Astrocyte (in vitro differentiated cells and primary cell): ENCODE results near the gene ITGA8. TPM values are rescaled to one million over a fixed set of nuclear protein-coding genes. Genes with fewer than 3 reads are reported as not detected.

Source experiments
- DNase-seq: peaks from one replicate; pipeline ENCODE4 v3.0.0-alpha.2; 2010; ENCODE audit warnings: low read depth
- FAIRE-seq: peaks from 2 replicates; lab custom pipeline; 2011; peaks lifted over from hg19 to GRCh38; lab: Jason Lieb, UNC
- H2AFZ ChIP-seq: 2 replicates; pipeline ENCODE4 v1.6.0; 2012; ENCODE audit warnings: low read depth, low read length, inconsistent platforms
- H3K27ac ChIP-seq: 2 replicates; pipeline ENCODE4 v1.5.1; 2011; ENCODE audit warnings: low read depth, low read length, inconsistent platforms
- H3K27me3 ChIP-seq: 2 replicates; pipeline ENCODE4 v1.6.0; 2011; ENCODE audit warnings: low read length, inconsistent platforms; ENCODE audit not compliant: insufficient read depth
- H3K36me3 ChIP-seq: 2 replicates; pipeline ENCODE4 v1.5.1; 2011; ENCODE audit warnings: low read length, inconsistent platforms; ENCODE audit not compliant: insufficient read depth
- H3K4me1 ChIP-seq: 2 replicates; pipeline ENCODE4 v1.5.1; 2011; ENCODE audit warnings: low read length, inconsistent platforms; ENCODE audit not compliant: insufficient read depth
- H3K4me2 ChIP-seq: 2 replicates; pipeline ENCODE4 v1.6.0; 2012; ENCODE audit warnings: low read length, inconsistent platforms
- H3K4me3 ChIP-seq: 2 replicates; pipeline ENCODE4 v1.5.1; 2011; ENCODE audit warnings: low read depth, mild to moderate bottlenecking, low read length, inconsistent platforms; ENCODE audit not compliant: insufficient read depth
- H3K79me2 ChIP-seq: 2 replicates; pipeline ENCODE4 v1.6.0; 2012; ENCODE audit warnings: mild to moderate bottlenecking, low read length, inconsistent platforms; ENCODE audit not compliant: insufficient read depth
- H3K9ac ChIP-seq: 2 replicates; pipeline ENCODE4 v1.6.0; 2012; ENCODE audit warnings: mild to moderate bottlenecking, low read length, inconsistent platforms
- H3K9me3 ChIP-seq: 2 replicates; pipeline ENCODE4 v1.5.1; 2012; ENCODE audit warnings: low read depth, mild to moderate bottlenecking, low read length, inconsistent platforms; ENCODE audit not compliant: insufficient read depth
- H4K20me1 ChIP-seq: 2 replicates; pipeline ENCODE4 v1.6.0; 2012; ENCODE audit warnings: low read length, inconsistent platforms; ENCODE audit not compliant: insufficient read depth
- H3K27ac Mint-ChIP-seq: one replicate; pipeline ENCODE4 v1.8.0; 2021; ENCODE audit warnings: mild to moderate bottlenecking, mixed read lengths; ENCODE audit not compliant: unreplicated experiment
- H3K27me3 Mint-ChIP-seq: one replicate; pipeline ENCODE4 v1.8.0; 2021; ENCODE audit warnings: low read depth, mixed read lengths; ENCODE audit not compliant: unreplicated experiment
- H3K36me3 Mint-ChIP-seq: one replicate; pipeline ENCODE4 v1.8.0; 2021; ENCODE audit warnings: low read depth, mixed read lengths; ENCODE audit not compliant: unreplicated experiment
- H3K4me1 Mint-ChIP-seq: one replicate; pipeline ENCODE4 v1.8.0; 2021; ENCODE audit warnings: low read depth, mixed read lengths; ENCODE audit not compliant: unreplicated experiment
- H3K4me3 Mint-ChIP-seq: one replicate; pipeline ENCODE4 v1.8.0; 2021; ENCODE audit warnings: mild to moderate bottlenecking, moderate library complexity, mixed read lengths; ENCODE audit not compliant: unreplicated experiment
- H3K9me3 Mint-ChIP-seq: one replicate; pipeline ENCODE4 v1.8.0; 2021; ENCODE audit warnings: mild to moderate bottlenecking, mixed read lengths; ENCODE audit not compliant: unreplicated experiment
- CTCF ChIP-seq: IDR thresholded peaks from 2 replicates; pipeline ENCODE4 v1.5.1; 2011; ENCODE audit warnings: low read depth, mild to moderate bottlenecking, inconsistent platforms, low read length, moderate library complexity; ENCODE audit not compliant: insufficient read depth
- EZH2 ChIP-seq: IDR thresholded peaks from 2 replicates; pipeline ENCODE4 v1.6.1; 2012; ENCODE audit warnings: mild to moderate bottlenecking, low read length, inconsistent platforms; ENCODE audit not compliant: insufficient read depth
- total RNA-seq: library from RNA; stranded (reverse); gene quantifications from 2 replicates; pipeline ENCODE4 v1.2.1, GENCODE V29; 2021

The ITGA8 gene
- total RNA-seq, 1 donor from 2014 or later = not detected

- Histone ChIP-seq H4K20me1 (no peaks in the 10 kb centered on the region), H3K36me3 (no peaks in the 10 kb centered on the region), H3K9me3 (no peaks in the 10 kb centered on the region), H3K9ac (no peak overlapping the region), H3K4me2 (no peak overlapping the region), H3K4me1 (no peaks in the 10 kb centered on the region), H2AFZ (no peak overlapping the region), H3K27me3 (peaks cover 2% of the 10 kb centered on the region), H3K79me2 (no peaks in the 10 kb centered on the region), H3K4me3 (no peak overlapping the region), H3K27ac (no peak overlapping the region)
- Mint-ChIP-seq H3K4me1 (peaks cover 2% of the 10 kb centered on the region), H3K36me3 (no peaks in the 10 kb centered on the region), H3K9me3 (no peaks in the 10 kb centered on the region), H3K27ac (no peak overlapping the region), H3K27me3 (peaks cover 14% of the 10 kb centered on the region), H3K4me3 (no peak overlapping the region)
- DNase-seq = no peak
- no peak for TF ChIP-seq CTCF
- TF ChIP-seq EZH2 = no peak
- no peak for FAIRE-seq
Measured at GRCh38 chr10:15485027-15485426, 234.7 kb downstream of the ITGA8 start.

- TF ChIP-seq EZH2 = no peak
- TF ChIP-seq CTCF = no peak
- Mint-ChIP-seq H3K9me3 (no peaks in the 10 kb centered on the region), H3K36me3 (no peaks in the 10 kb centered on the region), H3K4me1 (peaks cover 2% of the 10 kb centered on the region), H3K27me3 (peaks cover 16% of the 10 kb centered on the region), H3K27ac (no peak overlapping the region), H3K4me3 (no peak overlapping the region)
- FAIRE-seq = no peak
- Histone ChIP-seq H3K27ac (no peak overlapping the region), H3K9me3 (no peaks in the 10 kb centered on the region), H3K9ac (no peak overlapping the region), H4K20me1 (no peaks in the 10 kb centered on the region), H3K36me3 (no peaks in the 10 kb centered on the region), H3K4me1 (no peaks in the 10 kb centered on the region), H3K4me3 (no peak overlapping the region), H3K4me2 (no peak overlapping the region), H3K79me2 (no peaks in the 10 kb centered on the region), H3K27me3 (peaks cover 2% of the 10 kb centered on the region), H2AFZ (no peak overlapping the region)
- no peak for DNase-seq
Measured at GRCh38 chr10:15484128-15484527, 235.6 kb downstream of the ITGA8 start.

GRCh38 chr10:15483215-15484075 lies 236.3 kb downstream of the ITGA8 start:
- H3K4me2 ChIP-seq = no peak overlapping the region
- H3K9me3 ChIP-seq = no peaks in the 10 kb centered on the region
- no peak overlapping the region for H3K9ac ChIP-seq
- H3K27me3 ChIP-seq = peaks cover 2% of the 10 kb centered on the region
- TF ChIP-seq CTCF (no peak), EZH2 (no peak)
- no peaks in the 10 kb centered on the region for H3K4me1 ChIP-seq
- H3K9me3 Mint-ChIP-seq = no peaks in the 10 kb centered on the region
- DNase-seq (no peak), FAIRE-seq (no peak)
- H3K27ac ChIP-seq = no peak overlapping the region
- H4K20me1 ChIP-seq = no peaks in the 10 kb centered on the region
- peaks cover 2% of the 10 kb centered on the region for H3K4me1 Mint-ChIP-seq
- H3K79me2 ChIP-seq = no peaks in the 10 kb centered on the region
- no peaks in the 10 kb centered on the region for H3K36me3 ChIP-seq
- no peaks in the 10 kb centered on the region for H3K36me3 Mint-ChIP-seq
- H2AFZ ChIP-seq = no peak overlapping the region
- peaks cover 14% of the 10 kb centered on the region for H3K27me3 Mint-ChIP-seq
- no peak overlapping the region for H3K27ac Mint-ChIP-seq
- no peak overlapping the region for H3K4me3 Mint-ChIP-seq
- H3K4me3 ChIP-seq = no peak overlapping the region
